GM19372 (cell line): Measurements from ENCODE around the gene CR1.
"Not testable (repeated sequence)": the region's sequence is repeated elsewhere in the genome, so short reads cannot be mapped to it uniquely, and the experiment has no call there.

Experiments
- ATAC-seq: cut with Tn5 transposase; IDR thresholded peaks from one replicate; pipeline ENCODE4 v1.9.1; 2021; ENCODE audit warnings: mild to moderate bottlenecking, low read depth, moderate library complexity; ENCODE audit not compliant: unreplicated experiment

The CR1 gene

GRCh38 chr1:207502726-207503125, 6.8 kb downstream of the CR1 start:
- ATAC-seq: no peak

- ATAC-seq: no peak
These were observed 8.0 kb downstream of the CR1 start for GRCh38 chr1:207503950-207504349.

GRCh38 chr1:207504438-207504837, 8.5 kb downstream of the CR1 start:
- ATAC-seq: no peak

DNA sequence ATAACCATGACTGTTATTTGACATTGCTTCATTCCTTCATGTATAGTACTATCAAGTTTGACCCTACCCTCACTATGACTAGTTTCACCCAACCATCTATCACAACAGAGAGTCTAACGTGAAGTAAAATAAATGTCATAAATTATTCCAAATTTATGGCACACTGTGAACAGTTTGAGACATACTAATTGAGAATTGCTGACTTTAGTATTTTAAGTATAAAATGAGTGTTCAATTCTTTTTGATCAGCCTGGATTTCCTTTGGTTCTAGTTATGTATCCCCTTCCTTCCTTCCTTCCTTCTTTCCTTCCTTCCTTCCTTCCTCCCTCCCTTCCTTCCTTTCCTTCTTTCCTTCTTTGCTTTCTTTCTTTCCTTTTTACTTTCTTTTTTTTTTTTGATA, 14.5 kb downstream of the CR1 start:
- ATAC-seq: no peak

DNA sequence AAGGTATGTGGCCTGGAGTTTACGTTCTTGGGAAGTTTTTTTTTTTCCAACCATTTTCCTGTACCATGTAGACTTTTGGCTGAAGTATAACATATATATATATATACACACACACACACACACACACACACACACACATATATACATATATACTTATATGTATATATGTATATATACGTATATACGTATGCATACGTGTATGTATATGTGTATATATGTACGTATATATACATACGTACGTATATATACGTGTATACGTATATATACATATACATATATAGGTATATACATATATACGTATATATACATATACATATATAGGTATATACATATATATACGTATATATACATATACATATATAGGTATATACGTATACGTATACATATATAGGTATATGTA, 18.9 kb downstream of the CR1 start:
- ATAC-seq: no peak

GRCh38 chr1:207516729-207517128, 20.8 kb downstream of the CR1 start:
- ATAC-seq: no peak

GRCh38 chr1:207518608-207519236, 22.8 kb downstream of the CR1 start:
- ATAC-seq: no peak

DNA sequence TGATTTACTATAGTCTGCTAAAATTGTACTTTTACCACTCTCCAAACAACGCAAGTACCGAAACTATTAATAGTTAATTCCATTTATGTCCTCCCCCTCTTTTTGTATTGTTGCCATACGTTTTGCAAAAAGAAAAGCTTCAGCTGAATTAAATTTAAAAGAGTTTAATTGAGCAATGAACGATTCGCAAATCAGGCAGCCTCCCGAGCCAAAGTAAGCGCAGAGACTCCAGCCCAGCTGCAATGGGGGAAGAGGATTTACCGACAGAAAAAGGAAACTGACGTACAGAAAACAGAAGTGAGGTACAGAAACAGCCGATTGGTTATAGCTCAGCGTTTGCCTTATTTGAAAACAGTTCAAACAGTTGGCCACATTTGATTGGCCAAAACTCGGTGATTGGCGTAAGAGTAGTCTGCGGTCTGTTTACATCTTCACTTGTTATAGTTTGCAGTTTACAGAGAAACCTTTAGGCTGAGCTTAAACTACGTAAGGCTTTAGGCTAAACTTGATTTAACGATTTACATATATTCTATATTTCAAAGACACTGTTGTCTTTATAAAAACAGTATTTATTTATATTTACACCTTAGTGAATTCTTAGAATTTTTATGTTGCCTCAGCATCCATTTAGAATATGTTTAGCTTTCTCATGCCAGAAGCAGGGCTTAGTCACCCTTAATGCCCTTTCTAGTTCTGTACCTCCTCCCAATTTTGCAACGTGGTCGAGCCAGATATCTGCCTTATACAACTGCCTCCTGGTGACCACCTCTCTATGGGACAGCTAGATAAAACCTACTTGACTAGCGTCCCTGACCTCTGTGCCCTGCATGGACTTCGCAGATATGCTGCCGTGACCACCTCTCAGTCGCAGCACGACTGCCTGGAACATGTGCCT, 23.8 kb downstream of the CR1 start:
- no peak for ATAC-seq

GRCh38 chr1:207520400-207521345, 24.7 kb downstream of the CR1 start:
- ATAC-seq: not testable (repeated sequence)

DNA sequence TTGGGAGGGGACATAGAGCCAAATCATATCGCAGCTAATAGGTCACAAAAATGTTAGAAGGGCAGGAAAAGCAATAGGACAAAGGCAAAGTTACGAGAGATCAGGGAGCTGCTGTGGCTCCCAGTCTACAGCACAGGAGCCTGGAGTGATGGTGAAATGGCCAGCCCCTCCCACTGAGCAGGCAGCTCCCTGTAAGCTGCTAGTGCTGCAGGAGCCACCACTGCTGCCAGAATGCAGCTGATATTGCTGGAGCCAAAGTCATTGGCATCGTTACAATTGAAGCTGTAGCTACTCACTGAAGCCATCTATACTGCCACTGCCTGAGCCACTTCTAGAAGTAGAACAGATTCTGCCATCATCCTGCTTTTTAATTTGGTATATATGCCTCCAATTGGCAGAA, 29.3 kb downstream of the CR1 start:
- not testable (repeated sequence) for ATAC-seq

DNA sequence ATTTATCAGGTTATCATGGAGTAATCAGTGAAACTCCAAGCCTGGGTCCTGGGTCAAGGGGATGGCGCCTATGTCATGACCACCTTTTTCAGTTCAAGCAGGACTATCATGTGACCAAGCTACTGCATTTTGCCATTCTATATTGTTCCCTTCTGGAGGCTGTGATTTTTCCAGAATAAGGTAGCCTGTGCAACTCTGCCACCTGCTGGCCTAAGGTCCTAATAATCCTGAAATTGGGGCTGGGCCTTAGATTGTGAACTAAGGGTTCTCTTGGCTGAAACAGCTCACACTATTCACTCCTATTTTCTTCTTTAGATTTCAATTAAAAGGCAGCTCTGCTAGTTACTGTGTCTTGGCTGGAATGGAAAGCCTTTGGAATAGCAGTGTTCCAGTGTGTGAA, 32.4 kb downstream of the CR1 start:
- not testable (repeated sequence) for ATAC-seq

- not testable (repeated sequence) for ATAC-seq
These were observed 40.3 kb downstream of the CR1 start for GRCh38 chr1:207536263-207536662.

- ATAC-seq: not testable (repeated sequence)
These were observed 50.9 kb downstream of the CR1 start for GRCh38 chr1:207546677-207547357.

DNA sequence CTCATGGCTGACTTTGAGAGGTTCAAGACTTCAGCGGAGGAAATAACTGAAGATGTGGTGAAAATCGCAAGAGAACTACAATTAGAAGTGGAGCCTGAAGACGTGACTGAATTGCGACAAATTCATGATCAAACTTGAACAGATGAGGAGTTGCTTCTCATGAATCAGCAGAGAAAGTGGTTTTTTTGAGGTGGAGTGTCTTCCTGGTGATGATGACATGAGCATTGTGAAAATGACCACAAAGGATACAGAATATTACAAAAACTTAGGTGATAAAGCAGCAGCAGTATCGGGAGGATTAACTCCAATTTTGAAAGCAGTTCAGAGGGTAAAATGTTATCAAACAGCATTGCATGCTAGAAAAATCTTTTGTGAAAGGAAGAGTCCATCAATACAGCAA, 58.9 kb downstream of the CR1 start:
- ATAC-seq: not testable (repeated sequence)

GRCh38 chr1:207565546-207566468, 69.8 kb downstream of the CR1 start:
- ATAC-seq: no peak

GRCh38 chr1:207571926-207572325, 76.0 kb downstream of the CR1 start:
- not testable (repeated sequence) for ATAC-seq

- ATAC-seq: not testable (repeated sequence)
These were observed 77.1 kb downstream of the CR1 start for GRCh38 chr1:207573074-207573473.

DNA sequence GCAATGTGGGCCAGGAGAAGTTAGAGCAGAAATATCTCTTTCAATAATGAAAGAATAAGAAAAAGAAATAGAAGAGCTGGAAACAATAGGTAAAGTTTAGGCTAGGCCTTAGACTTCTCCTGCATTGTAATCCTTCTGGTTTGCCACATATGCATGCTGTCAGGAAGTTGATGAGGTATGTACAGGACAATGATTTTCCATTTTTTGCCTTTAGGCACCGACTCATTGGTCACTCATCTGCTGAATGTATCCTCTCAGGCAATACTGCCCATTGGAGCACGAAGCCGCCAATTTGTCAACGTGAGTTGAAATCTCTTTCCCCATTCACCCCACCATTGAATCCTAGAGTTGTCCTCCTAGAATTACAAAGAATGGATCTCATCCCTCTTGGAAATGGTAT, 79.4 kb downstream of the CR1 start:
- not testable (repeated sequence) for ATAC-seq

DNA sequence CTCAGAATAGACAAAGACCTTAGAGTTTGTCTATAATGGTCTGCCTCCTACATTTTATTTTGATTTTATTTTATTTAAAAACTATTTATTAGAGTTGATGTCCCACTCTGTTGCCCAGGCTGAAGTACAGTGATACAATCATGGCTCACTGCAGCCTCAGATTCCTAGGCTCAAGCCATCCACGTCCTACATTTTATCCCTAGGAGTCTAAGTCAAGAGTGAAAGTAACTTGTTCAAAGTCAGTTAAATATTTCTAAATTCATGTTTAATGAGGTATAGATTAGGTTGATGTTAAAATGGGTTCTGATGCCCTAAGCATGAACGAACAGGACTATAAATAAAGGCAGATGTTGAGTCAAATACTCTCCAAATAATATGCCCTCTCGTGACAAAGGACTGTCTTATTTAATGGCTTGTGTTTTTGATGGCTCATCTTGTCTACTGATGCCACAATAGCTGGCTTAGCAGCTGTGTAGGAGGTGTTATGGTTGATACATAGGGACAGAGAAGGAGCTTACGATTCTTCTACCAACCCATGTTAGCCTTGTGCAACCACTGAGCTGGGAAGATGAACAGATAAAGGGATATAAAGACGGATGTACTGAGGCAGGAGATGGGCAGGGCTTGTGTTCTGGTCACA, 83.0 kb downstream of the CR1 start:
- no peak for ATAC-seq
